Prostate gland (tissue), 2 donors: Measurements from ENCODE around the gene ATP6V1A. TPM values are rescaled to one million over a fixed set of nuclear protein-coding genes. Genes with fewer than 3 reads are reported as not detected.

ENCODE experiments used
- DNase-seq: peaks from one replicate; pipeline ENCODE4 v3.0.0-alpha.2; 2019; ENCODE audit warnings: low spot score
- H3K27ac ChIP-seq, 2 donors: fragments of 200-600 bp; sonication (generic); 2 replicates each; pipeline ENCODE4 v1.5.1; 2017 to 2019
- H3K27me3 ChIP-seq: fragments of 200-600 bp; sonication (generic); replicated peaks from 2 replicates; pipeline ENCODE4 v1.5.1; 2019; ENCODE audit not compliant: insufficient read depth
- H3K36me3 ChIP-seq, 2 donors: fragments of 200-600 bp; sonication (generic); 1 replicate in 1 of 2; 2 replicates in 1 of 2; pipeline versions ENCODE4 v1.5.1 to v1.8.1; 2017 to 2019
- H3K4me1 ChIP-seq: fragments of 200-600 bp; sonication (generic); replicated peaks from 2 replicates; pipeline ENCODE4 v1.5.1; 2019
- H3K4me3 ChIP-seq, 2 donors: fragments of 200-600 bp; sonication (generic); 2 replicates each; pipeline ENCODE4 v1.5.1; 2017 to 2019
- H3K9me3 ChIP-seq: fragments of 200-600 bp; sonication (generic); 2 replicates; pipeline ENCODE4 v1.5.1; 2017
- CTCF ChIP-seq, 4 experiments: fragments of 200-600 bp in 2 of 4; fragments of 450-650 bp in 2 of 4; sonication (generic) in 2 of 4; IDR thresholded peaks; 1 replicate in 3 of 4; 2 replicates in 1 of 4; pipeline ENCODE4 v1.5.1; 2016 to 2019; ENCODE audit warnings: antibody characterized with exemption in 4 of 4, mild to moderate bottlenecking in 2 of 4, moderate library complexity in 2 of 4
- POLR2A ChIP-seq: fragments of 450-650 bp; IDR thresholded peaks from one replicate; pipeline ENCODE4 v1.6.1; 2016; ENCODE audit warnings: antibody characterized with exemption, mild to moderate bottlenecking
- POLR2AphosphoS5 ChIP-seq: sonication (generic); formaldehyde crosslinking; IDR thresholded peaks from one replicate; pipeline ENCODE4 v1.6.1; 2017; ENCODE audit warnings: antibody characterized with exemption
- WGBS: methylation state at CpG from one replicate; pipeline ENCODE4 v1.1.5; 2018; 5-methylcytosine and 5-hydroxymethylcytosine counted together
- intact Hi-C: fragments of 100-400 bp; cut with DNase I; formaldehyde crosslinking; loops from one replicate; pipeline ENCODE4 v1.14.2; 2022
- total RNA-seq, 2 donors: library from RNA; depleted of rRNA; stranded (reverse); fragments of >200 nt; gene quantifications; one replicate each; pipeline ENCODE4 v1.1.0, GENCODE V29; 2016

Gene ATP6V1A
- total RNA-seq, 2 donors from 2014 or later, result 43.4 to 60.4 TPM

- TF ChIP-seq CTCF (IDR thresholded peaks at IDR 0.05), result no peak
- no peak for TF ChIP-seq POLR2A
- TF ChIP-seq POLR2AphosphoS5, result no peak
Measured at GRCh38 chr3:113753376-113753985, 6.6 kb downstream of the ATP6V1A start.

GRCh38 chr3:113754494-113755159 is 7.8 kb downstream of the ATP6V1A start:
- H3K4me1 ChIP-seq, result no peaks in the 10 kb centered on the region
- intact Hi-C loops, result no loop called here
- TF ChIP-seq CTCF (IDR thresholded peaks at IDR 0.05), result no peak
- no peak for TF ChIP-seq POLR2AphosphoS5
- TF ChIP-seq POLR2A, result no peak
- no peaks in the 10 kb centered on the region for H3K9me3 ChIP-seq
- H3K4me3 ChIP-seq, result no peak overlapping the region
- H3K27ac ChIP-seq, result no peak overlapping the region
- H3K27me3 ChIP-seq, result no peaks in the 10 kb centered on the region
- WGBS, result 83% methylated on average over 5 of the region's 5 CpGs
- no peak for DNase-seq
- H3K36me3 ChIP-seq, result no peaks in the 10 kb centered on the region

More at GRCh38 chr3:113753376-113753985, 6.6 kb downstream of the ATP6V1A start:
- Histone ChIP-seq H3K27ac (no peak overlapping the region), H3K9me3 (no peaks in the 10 kb centered on the region), H3K4me3 (no peak overlapping the region), H3K27me3 (no peaks in the 10 kb centered on the region), H3K36me3 (no peaks in the 10 kb centered on the region), H3K4me1 (no peaks in the 10 kb centered on the region)
- DNase-seq, result no peak
- 71% methylated on average over 4 of the region's 4 CpGs for WGBS
- intact Hi-C loops, result no loop called here

- 95% methylated on average over 1 of the region's 1 CpG for whole genome bisulfite sequencing
Measured at GRCh38 chr3:113758389-113759024, 11.7 kb downstream of the ATP6V1A start.

GRCh38 chr3:113764698-113765097 is 17.9 kb downstream of the ATP6V1A start:
- TF ChIP-seq POLR2AphosphoS5 (no peak), CTCF (IDR thresholded peaks at IDR 0.05) (no peak), POLR2A (no peak)
- H3K9me3 ChIP-seq, result no peaks in the 10 kb centered on the region
- no peak for DNase-seq
- intact Hi-C loops, result no loop called here
- H3K4me1 ChIP-seq, result no peaks in the 10 kb centered on the region
- 89% methylated on average over 2 of the region's 2 CpGs for WGBS
- no peak overlapping the region for H3K27ac ChIP-seq
- H3K36me3 ChIP-seq, result no peaks in the 10 kb centered on the region
- no peak overlapping the region for H3K4me3 ChIP-seq
- H3K27me3 ChIP-seq, result no peaks in the 10 kb centered on the region

More at GRCh38 chr3:113758389-113759024, 11.7 kb downstream of the ATP6V1A start:
- no peaks in the 10 kb centered on the region for H3K36me3 ChIP-seq
- no peaks in the 10 kb centered on the region for H3K27me3 ChIP-seq
- no peak for DNase-seq
- no peak overlapping the region for H3K27ac ChIP-seq
- no peak overlapping the region for H3K4me3 ChIP-seq
- no peaks in the 10 kb centered on the region for H3K9me3 ChIP-seq
- intact Hi-C loops, result no loop called here
- no peak for TF ChIP-seq POLR2A
- TF ChIP-seq POLR2AphosphoS5, result no peak
- TF ChIP-seq CTCF (IDR thresholded peaks at IDR 0.05), result no peak
- no peaks in the 10 kb centered on the region for H3K4me1 ChIP-seq
